AG10803 (cell line): ENCODE measurements around the gene ANKS1B.

Experiments
- DNase-seq: peaks from one replicate; pipeline ENCODE4 v3.0.0; 2010; ENCODE audit warnings: low read depth
- H3K4me3 ChIP-seq: 2 replicates; pipeline ENCODE4 v1.5.1; 2011; ENCODE audit warnings: mild to moderate bottlenecking, low read length, control low read depth
- CTCF ChIP-seq: conservative IDR thresholded peaks from 2 replicates; pipeline ENCODE4 v1.5.1; 2011; ENCODE audit warnings: mild to moderate bottlenecking, low read length, control low read depth, inconsistent platforms

ANKS1B gene

GRCh38 chr12:99978152-99978551 lies 6.6 kb downstream of the ANKS1B start:
- DNase-seq = no peak
- no peak for TF ChIP-seq CTCF
- H3K4me3 ChIP-seq = no peak overlapping the region

- no peak for DNase-seq
- no peak for TF ChIP-seq CTCF
These were observed 7.2 kb downstream of the ANKS1B start for GRCh38 chr12:99977550-99977949.

GRCh38 chr12:99976762-99977161 lies 8.0 kb downstream of the ANKS1B start:
- DNase-seq = no peak
- no peak overlapping the region for H3K4me3 ChIP-seq
- TF ChIP-seq CTCF = no peak

More at GRCh38 chr12:99977550-99977949, 7.2 kb downstream of the ANKS1B start:
- H3K4me3 ChIP-seq = no peak overlapping the region

GRCh38 chr12:99975321-99975720 lies 9.4 kb downstream of the ANKS1B start:
- H3K4me3 ChIP-seq = no peak overlapping the region
- DNase-seq = no peak
- no peak for TF ChIP-seq CTCF

- no peak for DNase-seq
- no peak overlapping the region for H3K4me3 ChIP-seq
- TF ChIP-seq CTCF = no peak
These were observed 10.6 kb downstream of the ANKS1B start for GRCh38 chr12:99974146-99974545.

- no peak for TF ChIP-seq CTCF
- no peak for DNase-seq
- no peak overlapping the region for H3K4me3 ChIP-seq
These were observed 18.3 kb downstream of the ANKS1B start for GRCh38 chr12:99966429-99966828.

GRCh38 chr12:99960311-99960710 lies 24.4 kb downstream of the ANKS1B start:
- no peak overlapping the region for H3K4me3 ChIP-seq
- no peak for DNase-seq
- TF ChIP-seq CTCF = no peak
